ENCODE results near the gene MRPL14.

Gene MRPL14

DNA sequence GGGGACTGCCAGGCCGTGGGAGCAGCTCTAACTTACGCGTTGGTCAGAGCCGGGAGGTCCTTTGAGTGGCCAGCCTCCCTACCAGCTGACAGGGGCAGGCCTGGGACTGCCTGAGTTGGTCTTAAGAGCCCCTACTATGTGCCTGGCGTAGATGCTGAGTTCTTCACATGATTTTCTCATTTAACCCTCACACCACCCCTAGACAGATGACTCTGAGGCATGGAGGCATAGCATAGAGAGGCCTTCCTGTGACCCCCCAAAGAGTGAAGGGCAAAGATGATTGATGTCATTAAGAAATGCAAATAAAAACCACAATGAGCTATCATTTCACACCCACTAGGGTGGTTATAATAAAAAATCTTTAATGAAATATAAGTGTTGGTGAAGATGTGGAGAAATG, 36.8 kb downstream of the MRPL14 start:
- H3K56ac ChIP-seq (ENCODE audit: low read length), result no peak overlapping the region
- H3K4me3 ChIP-seq (ENCODE audit: low read length), result no peak overlapping the region
- no peak overlapping the region for H3K27ac ChIP-seq (ENCODE audit: low read depth, low read length)
- no peak overlapping the region for H2BK15ac ChIP-seq (replicated peaks; ENCODE audit: low read depth)
- H3K18ac ChIP-seq (ENCODE audit: low read length), result no peak overlapping the region
- no peaks in the 10 kb centered on the region for H3K27me3 ChIP-seq (ENCODE audit: insufficient read depth, low read length, poor library complexity)
- no peaks in the 10 kb centered on the region for H3K79me1 ChIP-seq (ENCODE audit: low read length)
- H2BK5ac ChIP-seq (ENCODE audit: low read length), result no peak overlapping the region
- no peak overlapping the region for H2AK5ac ChIP-seq (ENCODE audit: low read length)
- H3K4me2 ChIP-seq (ENCODE audit: low read length), result no peak overlapping the region
- no peak overlapping the region for H2BK120ac ChIP-seq (ENCODE audit: low read depth, low read length)
- no peak for DNase-seq
- WGBS (ENCODE audit: extremely low coverage, insufficient coverage, low lambda C conversion rate), result no CpG with 5 or more reads among the region's 5 CpGs
- no peak overlapping the region for H3K23ac ChIP-seq (ENCODE audit: low read length)
- H3K79me2 ChIP-seq (ENCODE audit: control insufficient read depth, insufficient read depth, low read length), result no peaks in the 10 kb centered on the region
- H4K5ac ChIP-seq (ENCODE audit: low read length), result no peak overlapping the region
- H3K4ac ChIP-seq (ENCODE audit: low read depth, low read length), result no peak overlapping the region
- no peak overlapping the region for H4K8ac ChIP-seq (ENCODE audit: low read depth, low read length)
- peaks cover 2% of the 10 kb centered on the region for H3K36me3 ChIP-seq (ENCODE audit: control insufficient read depth, insufficient read depth, low read length)
- H3K4me1 ChIP-seq (ENCODE audit: control insufficient read depth, low read depth, low read length), result no peaks in the 10 kb centered on the region
- H3K9ac ChIP-seq (ENCODE audit: low read length), result no peak overlapping the region

DNA sequence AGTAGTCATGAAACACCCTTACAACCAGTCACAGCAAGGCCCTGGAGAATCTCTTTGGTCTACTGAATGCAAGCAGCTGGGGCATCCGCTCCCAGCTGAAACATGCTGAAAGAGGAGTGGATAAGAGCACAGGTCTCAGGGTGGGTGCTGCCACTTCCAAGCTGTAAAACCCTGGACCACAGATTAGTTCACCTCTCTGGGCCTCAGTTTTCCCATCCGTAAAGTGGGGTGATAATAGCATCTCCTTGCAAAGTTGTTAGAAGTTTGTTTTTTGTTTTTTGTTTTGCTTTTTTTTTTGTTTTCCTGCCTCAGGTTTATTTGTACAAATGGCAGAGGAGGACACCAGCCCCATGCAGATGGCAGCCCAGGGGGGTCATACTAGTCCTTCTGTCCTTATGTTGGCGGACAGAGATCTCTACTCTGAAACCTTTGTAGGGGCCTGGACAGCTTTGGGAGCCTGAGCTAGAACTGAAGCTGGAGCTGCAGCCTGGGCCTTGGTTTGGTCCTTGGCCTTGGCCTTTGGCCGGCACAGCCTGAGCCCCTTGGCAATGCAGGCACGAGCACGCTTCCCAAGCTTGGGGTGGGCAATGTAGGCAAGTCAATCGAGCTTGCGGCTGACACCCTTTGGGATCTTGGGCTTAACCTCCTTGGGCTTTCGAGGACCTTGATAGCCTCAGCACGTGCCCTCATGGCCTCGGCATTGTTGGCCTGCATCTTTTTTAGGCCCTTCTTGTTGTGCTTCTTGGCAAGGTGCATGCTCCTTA, 38.2 kb downstream of the MRPL14 start:
- H3K23ac ChIP-seq (ENCODE audit: low read length), result no peak overlapping the region
- no peak overlapping the region for H4K8ac ChIP-seq (ENCODE audit: low read depth, low read length)
- no peak overlapping the region for H2BK15ac ChIP-seq (replicated peaks; ENCODE audit: low read depth)
- no peak overlapping the region for H3K18ac ChIP-seq (ENCODE audit: low read length)
- DNase-seq, result no peak
- no peaks in the 10 kb centered on the region for H3K79me2 ChIP-seq (ENCODE audit: control insufficient read depth, insufficient read depth, low read length)
- no peak overlapping the region for H3K4me2 ChIP-seq (ENCODE audit: low read length)
- no peak overlapping the region for H3K9ac ChIP-seq (ENCODE audit: low read length)
- H3K27ac ChIP-seq (ENCODE audit: low read depth, low read length), result no peak overlapping the region
- no peak overlapping the region for H2BK120ac ChIP-seq (ENCODE audit: low read depth, low read length)
- no peak overlapping the region for H4K5ac ChIP-seq (ENCODE audit: low read length)
- H2AK5ac ChIP-seq (ENCODE audit: low read length), result no peak overlapping the region
- no peaks in the 10 kb centered on the region for H3K4me1 ChIP-seq (ENCODE audit: control insufficient read depth, low read depth, low read length)
- H2BK5ac ChIP-seq (ENCODE audit: low read length), result no peak overlapping the region
- WGBS (ENCODE audit: extremely low coverage, insufficient coverage, low lambda C conversion rate), result no CpG with 5 or more reads among the region's 11 CpGs
- H3K4ac ChIP-seq (ENCODE audit: low read depth, low read length), result no peak overlapping the region
- no peak overlapping the region for H3K56ac ChIP-seq (ENCODE audit: low read length)
- no peaks in the 10 kb centered on the region for H3K79me1 ChIP-seq (ENCODE audit: low read length)
- no peak overlapping the region for H3K4me3 ChIP-seq (ENCODE audit: low read length)
- no peaks in the 10 kb centered on the region for H3K27me3 ChIP-seq (ENCODE audit: insufficient read depth, low read length, poor library complexity)
- no peaks in the 10 kb centered on the region for H3K36me3 ChIP-seq (ENCODE audit: control insufficient read depth, insufficient read depth, low read length)

DNA sequence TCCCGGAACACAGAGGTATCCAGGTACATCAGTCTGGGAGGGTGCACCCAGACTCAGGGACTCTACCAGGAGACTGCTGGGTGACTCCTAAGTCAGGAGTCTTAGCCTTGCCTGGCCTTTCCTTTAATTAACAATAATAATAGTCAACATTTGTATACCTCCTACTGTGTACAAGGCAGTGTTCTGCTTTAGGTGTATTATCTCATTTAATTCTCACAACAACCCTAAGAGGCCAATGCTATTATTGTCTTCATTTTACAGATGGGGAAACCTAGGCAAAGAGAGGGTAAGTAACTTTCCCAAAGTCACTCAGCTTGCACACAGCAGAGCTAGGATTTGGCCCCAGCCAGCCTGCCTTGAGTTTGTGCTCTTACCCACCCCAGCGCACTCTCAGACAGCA, 39.6 kb downstream of the MRPL14 start:
- no peaks in the 10 kb centered on the region for H3K36me3 ChIP-seq (ENCODE audit: control insufficient read depth, insufficient read depth, low read length)
- H3K27ac ChIP-seq (ENCODE audit: low read depth, low read length), result no peak overlapping the region
- no peak overlapping the region for H4K8ac ChIP-seq (ENCODE audit: low read depth, low read length)
- H3K79me1 ChIP-seq (ENCODE audit: low read length), result no peaks in the 10 kb centered on the region
- H3K79me2 ChIP-seq (ENCODE audit: control insufficient read depth, insufficient read depth, low read length), result no peaks in the 10 kb centered on the region
- no peak for DNase-seq
- no peak overlapping the region for H3K4ac ChIP-seq (ENCODE audit: low read depth, low read length)
- no peak overlapping the region for H2AK5ac ChIP-seq (ENCODE audit: low read length)
- H4K5ac ChIP-seq (ENCODE audit: low read length), result no peak overlapping the region
- no peak overlapping the region for H3K9ac ChIP-seq (ENCODE audit: low read length)
- H2BK5ac ChIP-seq (ENCODE audit: low read length), result no peak overlapping the region
- H3K23ac ChIP-seq (ENCODE audit: low read length), result no peak overlapping the region
- H2BK120ac ChIP-seq (ENCODE audit: low read depth, low read length), result no peak overlapping the region
- H3K4me1 ChIP-seq (ENCODE audit: control insufficient read depth, low read depth, low read length), result no peaks in the 10 kb centered on the region
- no peak overlapping the region for H3K4me2 ChIP-seq (ENCODE audit: low read length)
- no peak overlapping the region for H3K4me3 ChIP-seq (ENCODE audit: low read length)
- no CpG with 5 or more reads among the region's 2 CpGs for WGBS (ENCODE audit: extremely low coverage, insufficient coverage, low lambda C conversion rate)
- H3K27me3 ChIP-seq (ENCODE audit: insufficient read depth, low read length, poor library complexity), result no peaks in the 10 kb centered on the region
- no peak overlapping the region for H3K56ac ChIP-seq (ENCODE audit: low read length)
- H2BK15ac ChIP-seq (replicated peaks; ENCODE audit: low read depth), result no peak overlapping the region
- no peak overlapping the region for H3K18ac ChIP-seq (ENCODE audit: low read length)

DNA sequence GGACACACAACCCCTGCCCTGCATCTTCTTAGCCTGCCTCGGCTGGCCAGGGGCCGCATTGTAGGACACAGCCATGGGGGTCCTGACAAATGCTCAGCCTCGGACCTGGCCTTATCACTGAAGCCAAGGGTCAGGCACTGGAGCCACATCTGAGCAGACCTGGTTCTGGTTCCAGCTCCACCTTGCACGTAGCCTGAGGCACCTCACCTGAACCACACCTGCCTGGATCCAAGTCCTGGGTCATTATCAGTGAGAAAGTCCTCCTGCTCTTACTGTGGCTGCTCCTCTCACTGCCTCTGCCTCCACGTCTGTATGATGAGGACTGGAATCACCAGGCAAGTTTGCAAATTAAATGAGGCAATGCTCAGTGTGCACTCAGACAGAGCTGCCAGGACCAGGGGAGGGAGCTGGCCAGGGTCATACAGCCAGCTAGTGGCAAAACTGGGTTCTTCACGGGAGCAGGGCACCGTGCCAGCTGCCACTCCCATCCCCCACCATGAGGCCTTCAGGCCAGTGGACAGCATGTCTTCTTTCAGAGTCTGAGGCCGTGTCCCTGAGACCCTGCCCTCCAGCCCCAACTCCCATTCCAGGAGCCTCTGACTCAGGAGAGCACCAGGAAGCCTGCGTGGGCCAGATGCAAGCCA, 40.2 kb downstream of the MRPL14 start:
- H4K5ac ChIP-seq (ENCODE audit: low read length), result no peak overlapping the region
- no peak overlapping the region for H3K27ac ChIP-seq (ENCODE audit: low read depth, low read length)
- H3K4me2 ChIP-seq (ENCODE audit: low read length), result no peak overlapping the region
- no peak overlapping the region for H3K9ac ChIP-seq (ENCODE audit: low read length)
- no peak overlapping the region for H2BK5ac ChIP-seq (ENCODE audit: low read length)
- no peaks in the 10 kb centered on the region for H3K79me1 ChIP-seq (ENCODE audit: low read length)
- H3K23ac ChIP-seq (ENCODE audit: low read length), result no peak overlapping the region
- no peak overlapping the region for H3K4ac ChIP-seq (ENCODE audit: low read depth, low read length)
- H3K56ac ChIP-seq (ENCODE audit: low read length), result no peak overlapping the region
- H2AK5ac ChIP-seq (ENCODE audit: low read length), result no peak overlapping the region
- no peaks in the 10 kb centered on the region for H3K36me3 ChIP-seq (ENCODE audit: control insufficient read depth, insufficient read depth, low read length)
- H3K27me3 ChIP-seq (ENCODE audit: insufficient read depth, low read length, poor library complexity), result no peaks in the 10 kb centered on the region
- no peak for DNase-seq
- H3K79me2 ChIP-seq (ENCODE audit: control insufficient read depth, insufficient read depth, low read length), result no peaks in the 10 kb centered on the region
- no peak overlapping the region for H2BK120ac ChIP-seq (ENCODE audit: low read depth, low read length)
- H3K4me3 ChIP-seq (ENCODE audit: low read length), result no peak overlapping the region
- H4K8ac ChIP-seq (ENCODE audit: low read depth, low read length), result no peak overlapping the region
- H2BK15ac ChIP-seq (replicated peaks; ENCODE audit: low read depth), result no peak overlapping the region
- H3K18ac ChIP-seq (ENCODE audit: low read length), result no peak overlapping the region
- WGBS (ENCODE audit: extremely low coverage, insufficient coverage, low lambda C conversion rate), result no CpG with 5 or more reads among the region's 9 CpGs
- no peaks in the 10 kb centered on the region for H3K4me1 ChIP-seq (ENCODE audit: control insufficient read depth, low read depth, low read length)

DNA sequence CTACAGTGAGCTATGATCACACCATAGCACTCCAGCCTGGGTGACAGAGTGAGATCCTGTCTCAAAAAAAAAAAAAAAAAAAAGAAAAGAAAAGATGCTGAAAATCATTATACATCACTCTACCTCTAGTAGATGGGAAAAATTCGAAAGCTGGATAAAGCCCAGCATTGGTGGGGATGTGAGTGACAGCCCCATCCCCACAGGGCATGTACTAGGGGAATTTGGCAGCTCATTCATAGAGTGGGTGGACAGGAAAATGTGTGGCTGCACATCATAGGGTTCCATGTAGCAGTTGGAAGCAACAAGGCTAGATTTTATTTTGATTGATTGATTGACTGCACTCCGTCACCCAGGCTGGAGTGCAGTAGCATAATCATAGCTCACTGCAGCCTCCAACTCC, 42.0 kb downstream of the MRPL14 start:
- no peak overlapping the region for H3K4me3 ChIP-seq (ENCODE audit: low read length)
- H2BK5ac ChIP-seq (ENCODE audit: low read length), result no peak overlapping the region
- no peak overlapping the region for H3K27ac ChIP-seq (ENCODE audit: low read depth, low read length)
- no peak overlapping the region for H3K18ac ChIP-seq (ENCODE audit: low read length)
- H2BK120ac ChIP-seq (ENCODE audit: low read depth, low read length), result no peak overlapping the region
- H4K8ac ChIP-seq (ENCODE audit: low read depth, low read length), result no peak overlapping the region
- no peak for DNase-seq
- no peak overlapping the region for H3K4ac ChIP-seq (ENCODE audit: low read depth, low read length)
- no peak overlapping the region for H3K9ac ChIP-seq (ENCODE audit: low read length)
- no peak overlapping the region for H3K23ac ChIP-seq (ENCODE audit: low read length)
- no peaks in the 10 kb centered on the region for H3K79me1 ChIP-seq (ENCODE audit: low read length)
- H3K4me2 ChIP-seq (ENCODE audit: low read length), result no peak overlapping the region
- no peak overlapping the region for H4K5ac ChIP-seq (ENCODE audit: low read length)
- no CpG with 5 or more reads among the region's 2 CpGs for WGBS (ENCODE audit: extremely low coverage, insufficient coverage, low lambda C conversion rate)
- H3K4me1 ChIP-seq (ENCODE audit: control insufficient read depth, low read depth, low read length), result no peaks in the 10 kb centered on the region
- H3K56ac ChIP-seq (ENCODE audit: low read length), result no peak overlapping the region
- no peak overlapping the region for H2AK5ac ChIP-seq (ENCODE audit: low read length)
- H2BK15ac ChIP-seq (replicated peaks; ENCODE audit: low read depth), result no peak overlapping the region
- no peaks in the 10 kb centered on the region for H3K27me3 ChIP-seq (ENCODE audit: insufficient read depth, low read length, poor library complexity)
- H3K36me3 ChIP-seq (ENCODE audit: control insufficient read depth, insufficient read depth, low read length), result no peaks in the 10 kb centered on the region
- no peaks in the 10 kb centered on the region for H3K79me2 ChIP-seq (ENCODE audit: control insufficient read depth, insufficient read depth, low read length)

Data from mesendoderm (in vitro differentiated cells).